HG03175 (cell line): ENCODE measurements around the gene DCLRE1C.
"Not testable (repeated sequence)": the region's sequence is repeated elsewhere in the genome, so short reads cannot be mapped to it uniquely, and the experiment has no call there.

ENCODE experiments used
- ATAC-seq: cut with Tn5 transposase; IDR thresholded peaks from one replicate; pipeline ENCODE4 v1.9.1; 2021; ENCODE audit warnings: mild to moderate bottlenecking, moderate library complexity; ENCODE audit not compliant: unreplicated experiment

The DCLRE1C gene

DNA sequence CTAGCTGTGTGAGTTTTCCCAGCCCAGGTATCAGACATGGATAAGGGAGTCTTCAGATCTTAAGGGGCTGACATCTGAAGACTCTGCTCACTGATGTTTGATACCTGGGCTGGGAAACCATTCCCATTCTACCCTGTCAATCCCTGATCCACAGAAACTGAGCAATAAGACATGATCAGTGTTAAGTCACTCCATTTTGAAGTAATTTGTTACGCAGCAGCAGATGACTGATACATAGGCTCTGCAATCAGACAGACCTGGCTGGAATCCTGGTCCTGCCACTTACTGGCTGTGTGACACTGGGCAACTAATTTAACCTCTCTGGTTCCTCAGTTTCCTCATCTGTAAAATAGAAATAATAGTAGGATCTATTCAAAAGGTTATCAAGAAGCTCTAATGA is 6.6 kb downstream of the DCLRE1C start:
- ATAC-seq = no peak

GRCh38 chr10:14945108-14945507 is 8.8 kb downstream of the DCLRE1C start:
- no peak for ATAC-seq

GRCh38 chr10:14942950-14943338 is 11.0 kb downstream of the DCLRE1C start:
- ATAC-seq = not testable (repeated sequence)

- ATAC-seq = peak; percentile 93
Measured at GRCh38 chr10:14942147-14942949, 11.5 kb downstream of the DCLRE1C start.

- not testable (repeated sequence) for ATAC-seq
Measured at GRCh38 chr10:14938971-14939370, 14.9 kb downstream of the DCLRE1C start.

- no peak for ATAC-seq
Measured at GRCh38 chr10:14936584-14936983, 17.3 kb downstream of the DCLRE1C start.

GRCh38 chr10:14930610-14931009 is 23.3 kb downstream of the DCLRE1C start:
- no peak for ATAC-seq

DNA sequence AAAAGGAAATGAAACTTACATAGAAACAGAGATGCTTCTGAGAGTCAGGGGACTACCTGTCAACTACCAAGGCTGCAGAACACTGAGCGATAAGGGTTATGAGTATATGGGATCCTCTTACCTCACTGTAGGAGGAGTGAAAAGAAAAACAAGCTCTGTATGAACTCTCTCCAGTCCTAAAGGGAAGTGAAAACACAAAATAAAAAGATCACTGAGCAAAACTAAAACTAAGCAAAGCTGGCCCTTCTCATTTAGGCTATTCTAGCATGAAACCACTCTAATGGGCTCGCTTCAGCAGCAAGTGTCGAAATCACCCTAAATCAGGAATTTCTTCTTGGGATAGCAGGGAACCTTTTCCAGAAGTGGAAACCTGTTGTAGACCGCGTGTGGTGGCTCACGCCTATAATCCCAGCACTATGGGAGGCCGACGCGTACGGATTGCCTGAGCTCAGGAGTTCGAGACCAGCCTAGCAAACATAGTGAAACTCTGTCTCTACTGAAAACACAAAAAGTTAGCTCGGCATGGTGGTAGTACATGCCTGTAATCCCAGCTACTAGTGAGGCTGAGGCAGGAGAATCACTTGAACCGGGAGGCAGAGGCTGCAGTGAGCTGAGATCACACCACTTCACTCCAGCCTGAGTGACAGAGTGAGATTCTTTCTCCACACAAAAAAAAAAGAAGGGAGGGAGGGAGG is 27.0 kb downstream of the DCLRE1C start:
- peak; percentile 93 for ATAC-seq

GRCh38 chr10:14926061-14926470 is 27.8 kb downstream of the DCLRE1C start:
- no peak for ATAC-seq

DNA sequence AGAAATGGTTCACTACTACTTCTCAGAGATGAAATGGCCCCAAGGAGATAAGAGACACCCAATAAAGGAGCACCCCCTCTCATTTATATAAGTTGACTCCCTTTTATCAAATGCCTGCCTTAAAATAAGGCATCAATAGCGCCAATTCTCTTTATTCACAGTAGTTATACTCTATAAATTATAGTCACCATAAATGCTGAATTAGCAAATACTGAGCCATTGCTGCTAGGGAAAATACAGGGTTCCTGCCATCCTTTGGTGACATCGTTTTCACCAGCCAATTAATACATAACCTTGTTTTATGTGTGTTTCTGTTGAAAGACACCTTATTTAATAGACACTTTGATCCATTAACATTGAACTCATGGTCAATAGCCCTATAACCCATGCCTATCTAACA is 28.6 kb downstream of the DCLRE1C start:
- no peak for ATAC-seq

DNA sequence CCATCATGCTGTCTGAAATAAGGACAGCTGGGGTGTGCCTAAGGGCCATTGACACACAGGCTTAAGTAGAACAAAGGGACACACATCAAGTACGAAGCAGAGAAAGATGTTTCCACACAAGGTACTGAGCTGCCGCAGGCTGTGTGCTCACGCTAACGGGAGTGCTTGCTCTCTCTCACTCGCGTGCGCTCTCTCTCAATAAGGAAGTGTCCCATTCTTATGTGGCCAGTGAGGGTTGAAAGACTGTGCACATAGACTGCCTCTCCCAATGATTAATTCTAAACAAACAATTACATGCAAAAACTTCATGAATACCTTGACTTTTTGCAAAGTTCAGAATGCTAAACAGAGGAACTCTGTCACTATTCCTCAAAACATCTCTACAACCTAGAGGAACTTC is 29.9 kb downstream of the DCLRE1C start:
- ATAC-seq = no peak

GRCh38 chr10:14918964-14919363 is 34.9 kb downstream of the DCLRE1C start:
- ATAC-seq = no peak

GRCh38 chr10:14917827-14918226 is 36.1 kb downstream of the DCLRE1C start:
- ATAC-seq = no peak

GRCh38 chr10:14916600-14916999 is 37.3 kb downstream of the DCLRE1C start:
- no peak for ATAC-seq

GRCh38 chr10:14911801-14912200 is 42.1 kb downstream of the DCLRE1C start:
- no peak for ATAC-seq

DNA sequence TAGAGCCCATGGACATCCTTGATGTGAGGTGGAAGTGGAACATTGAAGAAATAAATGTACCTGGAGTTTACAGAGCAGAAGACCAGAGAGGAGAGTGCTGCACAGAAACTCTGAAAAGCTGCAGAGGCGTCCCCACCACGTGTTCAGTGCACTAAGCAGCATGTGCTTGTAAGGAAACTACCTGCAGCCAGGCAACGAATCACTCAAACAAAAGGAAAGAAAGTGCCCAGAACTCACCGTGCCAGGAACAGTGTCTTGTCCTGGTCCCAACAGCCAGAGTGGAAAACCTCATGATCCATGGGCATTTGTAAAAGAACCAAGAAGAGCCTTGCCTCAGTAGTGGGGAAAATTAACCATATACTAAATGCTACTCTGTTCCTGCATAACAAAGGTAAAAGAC is 42.9 kb downstream of the DCLRE1C start:
- ATAC-seq = no peak

GRCh38 chr10:14909101-14909500 is 44.8 kb downstream of the DCLRE1C start:
- ATAC-seq = no peak

- ATAC-seq = not testable (repeated sequence)
Measured at GRCh38 chr10:14907591-14907990, 46.3 kb downstream of the DCLRE1C start.

GRCh38 chr10:14906765-14907164 is 47.1 kb downstream of the DCLRE1C start:
- ATAC-seq = no peak

GRCh38 chr10:14905890-14906289 is 48.0 kb downstream of the DCLRE1C start:
- ATAC-seq = no peak

GRCh38 chr10:14904864-14905263 is 49.0 kb downstream of the DCLRE1C start:
- no peak for ATAC-seq

DNA sequence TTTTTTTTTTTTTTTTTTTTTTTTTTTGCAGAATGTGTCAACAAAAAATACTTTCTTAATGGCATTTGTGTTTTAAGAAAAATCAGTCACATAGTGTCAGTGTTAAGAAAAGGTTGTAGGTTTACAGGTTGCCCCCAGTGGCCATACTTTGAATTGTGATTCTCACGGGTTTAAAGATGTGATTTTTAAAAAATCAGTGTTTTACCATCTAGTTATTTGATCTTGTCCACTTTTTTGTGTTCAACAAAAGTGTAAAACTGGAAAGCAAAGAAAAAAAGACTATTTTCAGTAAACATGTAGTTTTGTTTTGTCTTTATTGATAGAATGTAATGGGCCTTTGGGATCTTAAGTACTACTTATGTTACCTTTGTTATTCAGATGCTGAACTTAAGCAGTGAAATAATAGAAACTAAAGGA is 49.6 kb downstream of the DCLRE1C start:
- peak; percentile 66 for ATAC-seq
